NK-92 (cell line): Measurements from ENCODE around the gene UQCC5.
"Not testable (repeated sequence)": the region's sequence is repeated elsewhere in the genome, so short reads cannot be mapped to it uniquely, and the experiment has no call there.

Experiments used
- DNase-seq: peaks from one replicate; lab custom pipeline; 2025; ENCODE audit not compliant: unreplicated experiment; lab: John Stamatoyannopoulos, UW

The UQCC5 gene

DNA sequence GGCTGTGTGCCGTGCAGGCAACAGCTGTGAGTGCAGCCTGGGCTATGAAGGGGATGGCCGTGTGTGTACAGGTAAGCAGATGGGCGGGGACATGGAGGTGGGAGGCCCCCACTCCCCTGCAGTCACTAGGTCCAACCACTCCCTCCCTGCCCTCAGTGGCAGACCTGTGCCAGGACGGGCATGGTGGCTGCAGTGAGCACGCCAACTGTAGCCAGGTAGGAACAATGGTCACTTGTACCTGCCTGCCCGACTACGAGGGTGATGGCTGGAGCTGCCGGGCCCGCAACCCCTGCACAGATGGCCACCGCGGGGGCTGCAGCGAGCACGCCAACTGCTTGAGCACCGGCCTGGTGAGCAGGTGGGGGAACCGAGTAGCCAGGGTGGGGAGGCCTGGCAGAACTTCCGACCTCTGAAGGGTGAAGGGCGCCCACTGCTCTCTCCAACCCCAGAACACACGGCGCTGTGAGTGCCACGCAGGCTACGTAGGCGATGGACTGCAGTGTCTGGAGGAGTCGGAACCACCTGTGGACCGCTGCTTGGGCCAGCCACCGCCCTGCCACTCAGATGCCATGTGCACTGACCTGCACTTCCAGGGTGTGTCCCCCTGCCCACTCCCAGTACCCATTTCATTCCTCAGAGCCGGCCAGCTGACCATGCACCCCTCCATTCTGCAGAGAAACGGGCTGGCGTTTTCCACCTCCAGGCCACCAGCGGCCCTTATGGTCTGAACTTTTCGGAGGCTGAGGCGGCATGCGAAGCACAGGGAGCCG lies 14.3 kb upstream of the UQCC5 start:
- DNase-seq, result no peak

DNA sequence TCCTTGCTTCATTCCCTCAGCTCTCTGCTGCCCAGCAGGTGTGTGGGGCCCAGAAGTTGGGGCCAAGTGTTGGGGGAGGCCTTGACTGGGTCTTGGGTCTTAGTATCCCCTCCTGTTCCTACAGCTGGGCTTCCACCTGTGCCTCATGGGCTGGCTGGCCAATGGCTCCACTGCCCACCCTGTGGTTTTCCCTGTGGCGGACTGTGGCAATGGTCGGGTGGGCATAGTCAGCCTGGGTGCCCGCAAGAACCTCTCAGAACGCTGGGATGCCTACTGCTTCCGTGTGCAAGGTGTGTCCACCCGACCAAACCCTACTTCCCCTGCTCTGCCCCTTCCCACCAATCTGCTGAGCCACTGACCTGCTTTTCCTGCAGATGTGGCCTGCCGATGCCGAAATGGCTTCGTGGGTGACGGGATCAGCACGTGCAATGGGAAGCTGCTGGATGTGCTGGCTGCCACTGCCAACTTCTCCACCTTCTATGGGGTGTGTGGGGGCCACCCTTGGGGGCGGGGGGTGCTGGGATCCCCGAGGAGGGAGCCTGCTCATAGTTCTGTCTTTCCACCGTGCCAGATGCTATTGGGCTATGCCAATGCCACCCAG lies 13.7 kb upstream of the UQCC5 start:
- DNase-seq, result no peak

DNA sequence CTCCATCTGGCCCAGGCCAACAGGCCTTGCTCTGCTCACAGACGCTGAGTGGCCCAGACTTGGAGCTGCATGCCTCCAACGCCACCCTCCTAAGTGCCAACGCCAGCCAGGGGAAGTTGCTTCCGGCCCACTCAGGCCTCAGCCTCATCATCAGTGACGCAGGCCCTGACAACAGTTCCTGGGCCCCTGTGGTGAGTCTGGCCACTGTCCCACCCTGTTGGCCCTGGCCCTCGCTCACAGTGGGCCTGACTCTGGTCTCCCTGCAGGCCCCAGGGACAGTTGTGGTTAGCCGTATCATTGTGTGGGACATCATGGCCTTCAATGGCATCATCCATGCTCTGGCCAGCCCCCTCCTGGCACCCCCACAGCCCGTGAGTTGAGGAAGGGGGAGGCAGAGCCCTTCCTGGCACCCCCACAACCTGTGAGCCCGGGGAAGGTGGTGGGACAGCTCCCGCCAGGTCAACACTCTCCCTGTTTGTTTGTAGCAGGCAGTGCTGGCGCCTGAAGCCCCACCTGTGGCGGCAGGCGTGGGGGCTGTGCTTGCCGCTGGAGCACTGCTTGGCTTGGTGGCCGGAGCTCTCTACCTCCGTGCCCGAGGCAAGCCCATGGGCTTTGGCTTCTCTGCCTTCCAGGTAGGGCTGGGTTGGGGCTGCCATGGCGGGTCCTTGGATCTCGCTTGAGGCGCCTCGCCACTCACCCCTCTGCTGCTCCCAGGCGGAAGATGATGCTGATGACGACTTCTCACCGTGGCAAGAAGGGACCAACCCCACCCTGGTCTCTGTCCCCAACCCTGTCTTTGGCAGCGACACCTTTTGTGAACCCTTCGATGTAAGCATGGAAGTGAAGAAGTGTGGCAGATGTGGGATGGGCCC lies 12.8 kb upstream of the UQCC5 start:
- DNase-seq, result no peak

DNA sequence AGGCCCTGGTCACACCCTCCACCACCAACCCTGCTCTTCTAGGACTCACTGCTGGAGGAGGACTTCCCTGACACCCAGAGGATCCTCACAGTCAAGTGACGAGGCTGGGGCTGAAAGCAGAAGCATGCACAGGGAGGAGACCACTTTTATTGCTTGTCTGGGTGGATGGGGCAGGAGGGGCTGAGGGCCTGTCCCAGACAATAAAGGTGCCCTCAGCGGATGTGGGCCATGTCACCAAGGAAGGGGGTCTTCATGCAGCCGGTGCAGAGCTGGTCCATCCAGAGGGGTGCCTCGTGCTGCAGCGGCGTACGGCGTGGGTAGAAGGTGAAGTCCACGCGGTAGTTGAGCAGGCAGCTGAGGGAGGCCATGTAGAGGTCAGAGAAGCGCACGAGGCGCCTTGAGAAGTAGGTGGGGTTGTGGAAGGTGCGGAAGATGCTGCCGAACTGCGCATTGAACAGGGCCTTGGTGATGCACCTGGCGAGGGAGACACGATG lies 12.1 kb upstream of the UQCC5 start:
- no peak for DNase-seq

DNA sequence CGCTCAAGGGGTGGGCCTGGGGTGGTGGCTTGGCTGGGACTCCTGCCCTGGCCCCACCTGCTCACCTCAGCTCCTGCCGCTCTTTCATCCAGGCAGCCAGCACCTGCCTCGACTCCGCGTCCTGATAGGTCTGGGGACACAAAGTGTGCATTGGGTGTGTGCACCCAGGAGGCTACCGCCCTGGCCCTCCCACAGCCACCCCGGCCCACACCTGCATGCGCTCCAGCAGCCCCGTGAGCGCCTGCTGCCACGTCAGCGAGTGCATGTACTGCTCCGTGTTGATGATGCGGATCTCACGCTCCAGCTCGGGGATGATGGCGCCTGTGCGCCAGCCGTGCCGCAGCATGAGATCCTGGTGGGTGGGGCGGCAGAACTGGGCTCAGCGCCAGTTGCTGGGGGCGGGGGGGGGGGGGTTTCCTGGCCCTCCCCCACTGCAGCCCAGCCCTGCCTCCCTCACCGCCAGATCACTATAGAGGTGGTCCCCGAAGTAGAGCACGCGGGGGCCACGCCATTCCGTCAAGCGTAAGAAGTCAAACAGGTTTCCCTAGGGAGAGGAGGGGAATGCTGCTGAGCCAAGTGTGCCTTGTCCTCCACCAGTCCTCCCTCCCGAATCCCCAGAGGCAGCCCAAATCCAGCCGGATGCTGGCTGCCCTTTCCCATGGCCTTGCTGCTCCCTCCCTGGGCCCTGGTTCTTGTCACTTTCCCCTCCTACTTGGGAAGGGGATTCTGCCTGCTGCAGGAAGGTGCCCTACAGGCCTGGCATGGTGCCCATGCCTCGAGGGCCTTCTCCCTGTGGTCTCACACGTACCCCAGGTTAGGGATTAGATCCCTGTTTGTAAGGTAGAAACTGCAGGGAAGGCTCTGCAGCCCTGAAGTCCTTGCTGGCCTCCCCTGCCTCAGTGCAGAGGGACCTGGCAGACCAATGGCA lies 11.4 kb upstream of the UQCC5 start:
- DNase-seq, result no peak

DNA sequence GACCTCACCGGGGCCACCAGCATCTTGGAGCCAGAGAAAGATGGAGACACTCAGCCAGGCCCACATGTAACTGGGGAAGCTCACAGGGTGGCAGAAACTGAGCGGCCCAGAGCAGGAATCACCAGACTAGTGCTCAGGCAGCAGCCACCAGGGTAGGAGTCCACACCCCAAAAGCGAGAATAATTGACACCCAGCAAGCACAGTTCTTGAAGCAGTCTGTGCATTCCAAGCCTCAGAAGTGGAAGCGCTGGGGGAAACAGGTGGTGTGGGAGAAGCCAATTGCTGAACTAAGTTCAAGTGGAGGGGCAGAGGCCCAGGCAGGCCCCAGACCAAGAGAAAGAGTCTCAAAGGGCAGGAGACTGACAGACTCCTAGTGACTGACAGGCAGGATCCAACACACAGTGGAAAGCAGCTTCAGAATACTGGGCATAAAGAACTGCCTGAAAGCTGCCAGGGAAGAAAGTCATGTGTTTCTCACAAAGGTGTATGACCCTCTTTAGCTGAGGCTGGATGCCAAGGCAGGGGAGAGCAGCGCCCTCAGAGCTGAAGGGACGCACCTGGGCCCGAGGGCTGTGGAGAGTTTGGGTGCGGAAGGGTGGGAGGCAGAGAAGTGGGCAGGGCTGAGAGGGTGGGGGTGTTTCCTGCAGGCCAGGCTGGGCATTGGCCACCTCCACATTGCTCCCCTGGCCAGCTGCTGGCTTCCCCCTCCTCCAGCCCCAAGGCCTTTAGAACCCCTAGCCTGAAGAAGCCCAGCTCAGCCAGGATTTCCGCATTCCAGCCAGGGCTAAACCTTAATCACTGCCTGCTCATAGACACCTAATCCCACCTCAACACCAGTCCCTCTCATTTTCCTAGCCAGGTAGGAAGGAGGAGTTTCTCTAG lies 10.5 kb upstream of the UQCC5 start:
- DNase-seq, result no peak

DNA sequence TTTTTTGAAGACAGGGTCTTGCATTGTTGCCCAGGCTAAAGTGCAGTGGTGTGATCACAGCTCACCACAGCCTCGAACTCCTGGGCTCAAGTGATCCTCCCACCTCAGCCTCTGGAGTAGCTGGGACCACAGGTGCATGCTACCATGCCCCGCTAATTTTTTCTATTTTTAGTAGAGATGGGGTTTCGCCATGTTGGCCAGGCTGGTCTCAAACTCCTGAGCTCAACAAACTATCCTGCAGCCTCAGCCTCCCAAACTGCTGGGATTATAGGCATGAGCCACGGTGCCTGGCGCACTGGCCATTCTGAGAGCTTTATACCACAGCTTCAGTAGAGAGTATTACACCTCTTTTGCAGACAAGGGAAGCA lies 9.8 kb upstream of the UQCC5 start:
- not testable (repeated sequence) for DNase-seq

DNA sequence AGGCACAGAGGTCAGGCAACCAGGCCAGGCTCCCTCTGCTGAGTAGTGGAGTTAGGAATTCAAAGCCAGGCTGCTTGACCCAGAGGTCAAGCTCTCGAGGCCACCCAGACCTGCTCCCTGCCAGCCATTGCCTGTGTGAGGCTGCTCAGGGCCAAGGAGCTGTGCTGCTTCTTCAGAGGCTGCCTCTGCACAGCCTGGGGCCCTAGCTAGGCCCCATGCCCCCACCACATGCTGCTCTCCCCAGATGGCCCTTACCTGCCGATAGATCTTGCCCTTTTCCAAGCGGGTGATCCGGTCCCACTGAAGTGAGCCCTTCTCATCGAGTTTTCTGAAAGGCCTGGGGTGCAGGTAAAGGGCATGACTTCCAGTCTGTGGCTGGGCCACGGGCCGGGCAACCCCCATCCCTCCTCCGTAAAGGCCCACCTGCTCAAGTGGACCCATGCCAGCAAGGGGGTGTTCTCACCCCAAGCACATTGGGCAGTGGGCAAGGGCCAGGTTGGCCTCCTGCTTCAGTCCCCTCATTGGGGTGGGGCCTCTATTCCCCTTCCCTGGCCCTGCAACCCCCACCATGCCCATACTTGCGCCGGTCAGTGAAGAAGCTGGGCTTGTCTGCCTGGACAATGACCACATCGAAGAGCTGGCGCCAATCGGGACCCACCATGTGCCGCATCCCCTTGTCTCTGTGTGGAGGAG lies 9.2 kb upstream of the UQCC5 start:
- no peak for DNase-seq

DNA sequence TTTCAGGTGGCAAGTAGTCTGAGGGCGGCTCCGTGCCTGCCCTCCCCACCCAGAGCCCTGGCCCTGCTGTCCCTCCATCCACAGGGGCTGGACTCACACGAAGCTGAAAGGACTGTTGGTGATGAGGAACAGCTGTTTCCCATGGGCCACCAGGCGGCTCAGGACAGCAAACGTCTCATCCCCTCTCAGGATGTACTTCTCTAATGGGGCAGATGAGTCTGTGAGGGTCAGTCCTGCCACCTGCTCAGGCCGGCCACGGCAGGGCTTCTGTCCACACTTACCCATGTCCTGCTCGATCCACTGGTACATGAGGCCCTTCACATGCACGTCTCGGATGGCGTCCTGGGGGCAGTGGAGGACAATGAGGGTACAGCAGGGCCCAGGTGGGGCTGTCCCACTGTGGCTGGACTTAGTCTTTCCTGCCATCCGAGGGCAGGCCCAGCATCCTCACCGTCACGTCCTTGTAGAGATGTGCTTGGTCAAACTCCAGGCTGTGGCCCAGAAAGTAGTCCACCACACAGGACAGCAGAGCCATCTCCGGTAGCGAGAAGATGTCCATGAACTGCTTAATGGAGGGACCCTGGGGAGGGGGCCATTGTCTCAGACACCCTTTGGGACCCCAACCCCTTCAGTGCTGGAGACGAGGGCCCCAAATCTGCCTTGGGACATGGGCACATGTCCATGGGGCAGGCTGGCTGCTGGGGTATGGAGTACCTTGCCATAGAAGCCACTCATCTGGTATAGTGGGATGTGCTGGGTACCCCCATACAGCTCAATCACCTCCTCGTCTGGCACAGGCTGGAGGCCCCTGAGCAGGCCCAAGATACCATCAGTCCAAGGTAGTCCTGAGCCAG lies 8.4 kb upstream of the UQCC5 start:
- DNase-seq, result no peak

DNA sequence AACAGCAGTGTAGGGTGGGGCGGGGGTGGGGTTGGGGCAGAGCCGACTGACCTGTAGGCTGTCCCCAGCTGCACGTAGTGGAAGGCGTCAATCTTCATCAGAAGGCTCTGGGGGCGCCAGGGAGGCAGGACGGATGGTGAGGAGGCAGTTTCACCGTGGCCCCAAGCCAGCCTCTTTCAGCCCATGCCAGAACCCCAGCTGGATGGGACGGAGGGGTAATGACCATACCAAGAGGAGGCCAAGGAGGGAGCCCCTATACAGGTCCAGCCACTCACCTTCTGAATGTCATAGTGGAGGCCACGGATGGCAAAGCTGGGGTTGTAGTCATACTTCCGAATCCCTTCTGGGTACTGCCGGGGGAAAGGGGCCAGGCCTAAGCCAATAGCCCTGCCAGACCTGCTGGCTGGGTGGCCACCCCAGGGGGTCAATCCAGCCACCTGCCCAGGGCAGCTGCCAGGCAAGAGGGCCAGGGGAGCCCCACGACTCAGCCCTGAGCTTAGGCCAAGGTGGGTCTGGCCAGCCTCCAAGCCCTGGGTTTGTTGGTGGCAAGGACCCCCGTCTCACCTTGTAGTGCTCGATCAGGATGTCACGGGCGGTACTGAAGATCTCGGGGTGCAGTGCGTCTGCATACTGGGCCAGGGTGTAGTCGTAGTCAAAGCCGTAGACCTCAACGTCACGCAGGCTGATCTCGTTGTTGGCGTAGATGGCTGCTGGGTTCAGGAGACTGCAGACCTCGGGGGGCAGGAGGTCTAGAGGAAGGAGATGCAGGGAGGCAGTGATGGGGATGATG lies 7.6 kb upstream of the UQCC5 start:
- DNase-seq, result no peak

DNA sequence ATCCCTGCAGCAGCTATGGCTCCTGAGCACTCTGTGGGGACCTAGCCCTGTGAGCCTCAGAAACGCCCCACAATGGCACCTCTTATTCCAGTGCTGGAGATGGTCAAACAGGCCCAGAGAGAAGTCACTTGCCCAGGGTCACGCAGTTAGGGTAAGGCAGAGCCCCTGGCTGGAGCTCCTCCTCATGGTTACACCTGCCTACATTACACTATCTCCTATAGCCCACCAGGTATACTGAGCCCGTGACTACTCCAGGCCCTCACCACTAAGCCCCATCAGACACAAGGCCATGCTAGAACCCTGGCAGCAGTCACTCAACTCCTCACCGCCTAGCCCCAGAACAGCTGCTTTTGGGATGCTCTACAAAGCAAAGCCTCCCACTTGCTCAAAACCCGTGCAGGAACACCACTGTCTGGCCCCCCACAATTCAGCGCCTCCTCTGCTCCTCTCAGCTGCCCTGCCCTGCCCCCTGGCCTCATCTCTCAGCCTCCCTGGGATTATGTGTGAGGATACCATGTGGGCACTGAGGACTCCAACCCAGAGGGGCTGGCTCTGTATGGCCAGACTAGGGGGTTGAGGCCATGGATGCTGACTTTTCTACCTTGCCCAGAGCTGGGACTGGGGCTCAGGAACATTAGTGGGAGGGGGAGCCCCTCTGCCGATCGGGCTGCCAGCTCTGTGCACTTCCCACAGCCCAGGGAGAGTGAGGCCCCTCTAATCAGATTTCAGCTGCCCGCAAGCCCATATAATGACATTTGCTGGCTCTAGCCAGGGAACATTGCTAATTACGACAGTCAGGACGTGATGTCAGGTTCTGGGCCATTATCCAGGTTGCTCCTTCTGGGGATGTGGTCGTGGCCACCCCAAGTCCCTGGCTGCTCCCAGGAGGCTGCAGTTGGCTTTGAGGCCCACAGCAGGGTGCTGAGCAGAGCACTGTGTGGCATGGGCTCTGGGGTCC lies 6.8 kb upstream of the UQCC5 start:
- no peak for DNase-seq

DNA sequence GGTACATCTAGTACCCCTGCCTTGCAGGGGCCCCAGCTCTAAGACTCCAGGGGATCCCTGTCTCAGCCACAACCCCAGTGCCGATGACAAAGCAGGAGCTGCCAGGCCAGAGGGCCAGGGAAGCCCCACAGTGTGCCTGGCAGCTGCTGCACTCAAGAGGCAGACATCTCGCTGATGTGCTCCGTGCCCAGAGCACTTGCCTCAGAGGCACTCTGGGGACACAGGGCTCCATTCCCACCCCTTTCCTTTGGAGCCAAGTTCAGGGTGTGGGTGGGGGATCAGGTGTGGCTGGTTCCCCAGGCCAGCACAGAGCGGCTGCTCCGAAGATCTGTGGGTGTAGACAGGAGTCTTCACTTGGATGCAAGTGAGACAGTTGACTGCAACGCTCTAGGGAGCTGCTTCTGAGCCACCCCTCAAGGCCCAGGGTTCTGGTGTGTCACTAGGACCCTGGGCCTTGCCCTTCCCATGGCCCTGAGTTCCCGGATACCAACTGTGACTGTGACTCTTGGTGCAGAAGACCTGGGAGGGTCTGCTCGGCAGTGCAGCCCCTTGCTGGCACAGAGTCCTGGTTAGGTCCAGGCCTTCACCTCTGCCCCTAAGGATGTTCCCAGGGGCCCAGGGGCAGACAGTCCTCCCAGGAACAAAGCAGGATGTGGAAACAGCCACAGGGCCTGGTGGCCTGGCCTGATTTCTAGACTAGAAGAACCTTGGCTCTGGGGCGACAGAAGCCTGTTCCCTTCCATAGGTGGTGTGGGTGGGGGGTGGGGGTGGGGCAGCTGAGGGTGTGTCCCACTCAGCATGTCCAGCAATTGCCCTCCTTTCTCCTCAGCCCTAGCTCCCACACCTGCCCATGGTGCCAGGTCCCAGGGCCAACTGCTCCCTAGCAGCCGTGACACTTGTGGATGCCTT lies 5.2 kb upstream of the UQCC5 start:
- DNase-seq, result no peak

DNA sequence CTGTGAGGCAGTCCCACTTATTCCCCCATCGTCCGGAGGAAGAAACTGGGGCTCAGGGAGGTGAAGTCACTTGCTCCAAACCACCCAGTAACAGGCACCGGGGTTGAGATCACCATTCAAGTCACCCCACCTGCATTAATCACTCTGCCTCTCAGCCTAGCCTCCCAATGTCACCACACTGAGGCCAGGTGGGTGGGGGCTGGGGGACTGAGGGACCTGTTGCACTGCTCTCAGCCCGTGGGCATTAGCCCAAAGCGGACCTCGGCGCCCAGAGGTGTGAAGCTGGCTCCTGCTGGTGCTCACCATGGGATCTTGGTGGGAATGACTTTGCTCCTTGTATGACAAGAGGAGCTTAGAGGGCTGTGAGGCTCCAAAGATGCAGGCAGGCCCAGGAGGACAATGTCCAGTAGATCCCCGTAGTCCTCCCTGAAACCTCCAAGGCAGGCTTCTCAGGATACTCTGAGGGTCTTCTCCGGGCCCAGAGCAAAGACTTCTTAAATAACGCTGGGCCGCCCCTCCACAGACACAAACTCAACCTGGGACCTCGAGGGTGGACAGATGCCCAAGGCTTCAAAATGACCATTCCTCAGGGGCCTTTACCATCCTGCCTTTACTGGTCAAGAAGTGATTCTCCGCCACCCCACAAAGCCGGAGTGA lies 4.4 kb upstream of the UQCC5 start:
- no peak for DNase-seq

DNA sequence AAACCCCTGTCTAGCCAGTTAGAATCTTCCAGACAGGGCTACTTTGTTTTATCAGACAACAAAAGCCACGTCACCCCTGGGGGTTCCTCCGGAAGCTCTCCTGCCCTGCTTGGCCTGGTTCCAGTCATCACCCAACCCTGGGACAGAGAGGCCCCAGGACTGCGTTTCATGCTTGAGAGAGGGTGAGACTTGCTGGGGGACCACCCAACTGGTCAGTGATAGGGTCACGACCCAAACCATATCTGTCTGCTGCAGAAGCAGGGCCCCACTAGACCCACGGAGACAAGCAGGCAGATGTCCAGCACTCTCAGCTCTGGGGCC lies 3.9 kb upstream of the UQCC5 start:
- no peak for DNase-seq
